PC-3 (cell line): ENCODE measurements around the gene VPS9D1.

Experiments
- CTCF ChIP-seq: fragments of 300-600 bp; sonication (generic); conservative IDR thresholded peaks from 2 replicates; pipeline ENCODE4 v1.5.1; 2017; ENCODE audit warnings: antibody characterized with exemption, low read depth, mild to moderate bottlenecking, low read length
- EZH2 ChIP-seq: fragments of 300-600 bp; sonication (generic); IDR thresholded peaks from one replicate; pipeline ENCODE4 v1.6.1; 2017; ENCODE audit warnings: antibody characterized with exemption, mild to moderate bottlenecking, low read length; ENCODE audit not compliant: unreplicated experiment
- EZH2phosphoT487 ChIP-seq: fragments of 300-600 bp; sonication (generic); IDR thresholded peaks from 2 replicates; pipeline ENCODE4 v1.6.1; 2018; ENCODE audit warnings: mild to moderate bottlenecking, antibody characterized with exemption, low read length, borderline replicate concordance

DNA sequence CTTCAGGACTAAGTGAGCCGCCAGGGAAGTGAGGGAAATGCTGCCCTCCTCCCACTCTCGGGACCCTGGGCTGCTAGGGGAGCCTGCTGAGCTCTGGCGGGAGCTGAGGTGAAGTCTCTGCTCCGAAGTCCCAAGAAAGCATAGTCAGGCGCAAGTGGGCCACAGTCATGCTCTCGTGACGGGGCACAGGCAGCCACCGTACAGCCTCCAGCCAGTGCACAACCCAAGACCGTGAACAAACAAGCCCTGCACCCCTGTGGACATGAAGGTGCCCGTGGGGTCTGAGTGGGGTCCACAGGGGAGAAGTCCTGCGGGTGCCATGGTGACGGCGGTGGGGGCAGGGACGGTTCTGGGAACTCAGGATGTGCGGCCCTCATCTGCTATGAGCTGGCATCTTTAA, 25.3 kb upstream of the VPS9D1 start:
- no peak for TF ChIP-seq CTCF
- no peak for TF ChIP-seq EZH2
- no peak for TF ChIP-seq EZH2phosphoT487
